HFFc6 (cell line): Measurements from ENCODE around the gene TMPRSS15. TPM values are rescaled to one million over a fixed set of nuclear protein-coding genes. Genes with fewer than 3 reads are reported as not detected.

Experiments used
- DNase-seq: peaks from one replicate; pipeline ENCODE4 v3.0.0-alpha.2; 2018
- H3K27ac Mint-ChIP-seq: 2 replicates; pipeline ENCODE4 v1.8.0; 2020; ENCODE audit warnings: mild to moderate bottlenecking, mixed read lengths
- H3K27me3 Mint-ChIP-seq: 2 replicates; pipeline ENCODE4 v1.8.0; 2021; ENCODE audit warnings: mild to moderate bottlenecking, moderate library complexity, mixed read lengths; ENCODE audit not compliant: insufficient read depth
- H3K36me3 Mint-ChIP-seq: 2 replicates; pipeline ENCODE4 v1.8.0; 2021; ENCODE audit warnings: low read depth, mixed read lengths
- H3K4me1 Mint-ChIP-seq: 2 replicates; pipeline ENCODE4 v1.8.0; 2020; ENCODE audit warnings: low read depth, mixed read lengths
- H3K4me3 Mint-ChIP-seq: 2 replicates; pipeline ENCODE4 v1.8.0; 2020; ENCODE audit warnings: mild to moderate bottlenecking, moderate library complexity, mixed read lengths
- H3K9me3 Mint-ChIP-seq: 2 replicates; pipeline ENCODE4 v1.8.0; 2020; ENCODE audit warnings: mild to moderate bottlenecking, mixed read lengths
- CTCF ChIP-seq: fragments of 200-600 bp; sonication (generic); IDR thresholded peaks from 2 replicates; pipeline ENCODE4 v1.5.0; 2021; ENCODE audit warnings: antibody characterized with exemption, mild to moderate bottlenecking
- total RNA-seq, 6 experiments: library from RNA; stranded (reverse); fragmentation: NEBNext Ultra II Directional; extraction: Animal tissue kit (Norgen Biotek cat#: 25700); gene quantifications; 2 replicates in 1 of 6; 3 replicates in 5 of 6; pipeline ENCODE4 v1.2.3, GENCODE V29; 2021

TMPRSS15 gene
- total RNA-seq, 6 experiments from 2014 or later = not detected

- Mint-ChIP-seq H3K4me1 (no peaks in the 10 kb centered on the region), H3K4me3 (no peak overlapping the region), H3K9me3 (peaks cover 27% of the 10 kb centered on the region), H3K27ac (no peak overlapping the region), H3K36me3 (peaks cover 4% of the 10 kb centered on the region; the same call in 1 of the 2 replicates), H3K27me3 (no peaks in the 10 kb centered on the region)
- TF ChIP-seq CTCF = no peak
- no peak for DNase-seq
Observed at GRCh38 chr21:18245464-18245967, 158.1 kb downstream of the TMPRSS15 start.

GRCh38 chr21:18244671-18245463, 158.7 kb downstream of the TMPRSS15 start, which contains the start of gene CHODL:
CHODL (plus strand) TSS chr21:18244833; CDS start chr21:18245224, 391 bp downstream.
- DNase-seq = no peak
- no peak within 1 kb of the TSS for H3K27ac Mint-ChIP-seq
- H3K27me3 Mint-ChIP-seq = no peaks in the 10 kb centered on the region
- TF ChIP-seq CTCF = no peak
- no peaks in the 10 kb centered on the region for H3K4me1 Mint-ChIP-seq
- peaks cover 34% of the 10 kb centered on the region for H3K9me3 Mint-ChIP-seq
- H3K36me3 Mint-ChIP-seq = peaks cover 4% of the 10 kb centered on the region; the same call in 1 of the 2 replicates
- no peak within 1 kb of the TSS for H3K4me3 Mint-ChIP-seq

GRCh38 chr21:18235545-18235944, 168.0 kb downstream of the TMPRSS15 start:
- DNase-seq = no peak
- Mint-ChIP-seq H3K27ac (no peak overlapping the region), H3K4me3 (no peak overlapping the region), H3K27me3 (no peaks in the 10 kb centered on the region; the same call in none of the 2 replicates), H3K9me3 (peaks cover 28% of the 10 kb centered on the region), H3K36me3 (no peaks in the 10 kb centered on the region), H3K4me1 (no peaks in the 10 kb centered on the region)
- TF ChIP-seq CTCF = no peak

- DNase-seq = no peak
- TF ChIP-seq CTCF = no peak
- Mint-ChIP-seq H3K27ac (no peak overlapping the region), H3K4me1 (no peaks in the 10 kb centered on the region), H3K4me3 (no peak overlapping the region), H3K27me3 (no peaks in the 10 kb centered on the region), H3K36me3 (no peaks in the 10 kb centered on the region), H3K9me3 (peaks cover 28% of the 10 kb centered on the region)
Observed at GRCh38 chr21:18228060-18228739, 175.4 kb downstream of the TMPRSS15 start.

- Mint-ChIP-seq H3K27ac (no peak overlapping the region), H3K4me3 (no peak overlapping the region), H3K9me3 (peaks cover 61% of the 10 kb centered on the region), H3K36me3 (no peaks in the 10 kb centered on the region), H3K4me1 (no peaks in the 10 kb centered on the region), H3K27me3 (no peaks in the 10 kb centered on the region)
- no peak for DNase-seq
- no peak for TF ChIP-seq CTCF
Observed at GRCh38 chr21:18222346-18222745, 181.2 kb downstream of the TMPRSS15 start.
